ENCODE measurements around the gene UGT1A6. TPM values are rescaled to one million over a fixed set of nuclear protein-coding genes. Genes with fewer than 3 reads are reported as not detected.

UGT1A6 gene
- polyA plus RNA-seq, 1 of the 3 experiments (the other 2 are of a cell fraction), result not detected

DNA sequence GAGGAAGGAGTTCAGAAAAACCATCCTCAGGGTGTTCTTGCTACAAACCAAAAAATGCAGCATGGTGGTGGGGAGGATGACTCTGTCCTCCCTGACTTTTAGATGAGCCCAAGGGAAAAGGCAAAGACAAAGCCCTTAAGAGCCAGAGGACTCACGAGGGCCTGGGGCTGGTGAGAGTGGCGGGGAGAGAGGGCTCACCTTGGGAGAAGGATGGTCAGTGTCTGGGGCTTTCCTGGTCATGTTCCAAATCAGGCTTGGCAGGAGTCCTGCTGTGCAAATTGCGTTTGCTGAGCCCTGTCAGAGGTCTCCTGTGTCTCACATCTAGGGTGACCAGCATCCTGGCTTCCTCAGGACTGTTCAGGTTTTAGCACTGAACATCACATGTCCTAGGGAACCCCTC, 72.1 kb downstream of the UGT1A6 start (continued):
- TF ChIP-seq, protein P1, sequence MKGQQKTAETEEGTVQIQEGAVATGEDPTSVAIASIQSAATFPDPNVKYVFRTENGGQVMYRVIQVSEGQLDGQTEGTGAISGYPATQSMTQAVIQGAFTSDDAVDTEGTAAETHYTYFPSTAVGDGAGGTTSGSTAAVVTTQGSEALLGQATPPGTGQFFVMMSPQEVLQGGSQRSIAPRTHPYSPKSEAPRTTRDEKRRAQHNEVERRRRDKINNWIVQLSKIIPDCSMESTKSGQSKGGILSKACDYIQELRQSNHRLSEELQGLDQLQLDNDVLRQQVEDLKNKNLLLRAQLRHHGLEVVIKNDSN (IDR thresholded peaks at IDR 0.05; ENCODE audit: borderline replicate concordance, low read depth), result no peak
- TF ChIP-seq YY1 (IDR thresholded peaks at IDR 0.05; ENCODE audit: low read depth), result no peak
- TF ChIP-seq POLR2AphosphoS5 (IDR thresholded peaks at IDR 0.05; ENCODE audit: low read depth, low read length), result no peak

DNA sequence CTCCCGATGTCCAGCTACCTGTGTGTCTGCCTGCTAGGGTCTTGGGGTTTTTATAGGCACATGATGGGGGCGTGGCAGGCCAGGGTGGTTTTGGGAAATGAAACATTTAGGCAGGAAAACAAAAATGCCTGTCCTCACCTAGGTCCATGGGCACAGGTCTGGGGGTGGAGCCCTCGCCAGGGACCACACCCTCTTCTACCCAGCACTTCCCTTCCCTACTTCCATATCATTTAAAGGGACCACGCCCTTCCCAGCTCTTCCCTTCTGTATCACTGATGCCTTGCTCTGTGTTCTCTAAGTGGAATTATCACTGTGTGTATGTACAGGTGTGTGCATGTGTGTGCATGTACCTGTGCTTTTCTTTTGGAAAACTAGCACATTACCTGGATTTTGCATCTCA, 73.7 kb downstream of the UGT1A6 start:
- ChIA-PET CTCF (no interaction called here), POLR2A (no interaction called here)
- no peak overlapping the region for H3K9ac ChIP-seq

More for the DNA sequence above, 73.7 kb downstream of the UGT1A6 start:
- no peaks in the 10 kb centered on the region for H3F3A ChIP-seq (replicated peaks; ENCODE audit: insufficient read depth)
- no peaks in the 10 kb centered on the region for H3K9me3 ChIP-seq
- no peak overlapping the region for H2AFZ ChIP-seq (ENCODE audit: low read depth)
- 43% methylated on average over 4 of the region's 4 CpGs for WGBS (ENCODE audit: low lambda C conversion rate)
- H3K79me2 ChIP-seq (ENCODE audit: insufficient read depth), result no peaks in the 10 kb centered on the region
- no peak for DNase-seq
- no peak overlapping the region; a peak in 1 of 4 replicates for H3K4me3 ChIP-seq (ENCODE audit: low read depth in 2 of 2, low read length in 1 of 2)
- H4K20me1 ChIP-seq (ENCODE audit: insufficient read depth), result no peaks in the 10 kb centered on the region
- no peak overlapping the region for H3K27ac ChIP-seq (ENCODE audit: low read depth in 2 of 2, low read length in 1 of 2)
- no peaks in the 10 kb centered on the region for H3K27me3 ChIP-seq (ENCODE audit: insufficient read depth)
- H3K9me2 ChIP-seq, result no peaks in the 10 kb centered on the region
- TF ChIP-seq RFX5 (IDR thresholded peaks at IDR 0.05; ENCODE audit: low read length) (no peak), USF2 (IDR thresholded peaks at IDR 0.05; ENCODE audit: borderline replicate concordance, low read depth, low read length) (no peak), NFIC (IDR thresholded peaks at IDR 0.05; ENCODE audit: borderline replicate concordance) (no peak), EP300 (IDR thresholded peaks at IDR 0.05; ENCODE audit: borderline replicate concordance in 1 of 2, low read depth in 1 of 2, low read length in 1 of 2) (no peak), MXI1 (IDR thresholded peaks at IDR 0.05; ENCODE audit: low read depth, low read length) (no peak), SMC3 (IDR thresholded peaks at IDR 0.05; ENCODE audit: low read depth, low read length) (no peak), MEF2A (IDR thresholded peaks at IDR 0.05; ENCODE audit: borderline replicate concordance, low read depth) (no peak), RAD21 (IDR thresholded peaks at IDR 0.05; ENCODE audit: low read length) (no peak), ZBTB33 (IDR thresholded peaks at IDR 0.05; ENCODE audit: borderline replicate concordance, low read depth) (no peak), EZH2phosphoT487 (IDR thresholded peaks at IDR 0.05; ENCODE audit: borderline replicate concordance, low read depth) (no peak), FOSL2 (IDR thresholded peaks at IDR 0.05; ENCODE audit: borderline replicate concordance, low read depth) (no peak), CTCF (IDR thresholded peaks at IDR 0.05) (no peak)
- H3K4me1 ChIP-seq (ENCODE audit: control insufficient read depth in 1 of 2, insufficient read depth in 2 of 2, low read depth in 1 of 2, low read length in 1 of 2), result no peaks in the 10 kb centered on the region
- no peak overlapping the region for H3K4me2 ChIP-seq
- no peaks in the 10 kb centered on the region for H3K36me3 ChIP-seq (replicated peaks in 1 of 2; ENCODE audit: control insufficient read depth in 1 of 2, insufficient read depth in 2 of 2, low read length in 1 of 2)

All from SK-N-SH (cell line).